Right ventricle myocardium inferior (tissue), 1 donor: ENCODE data around the gene ENOX2. TPM values are rescaled to one million over a fixed set of nuclear protein-coding genes. Genes with fewer than 3 reads are reported as not detected.

Experiments
- ATAC-seq: fragments of 200-7000 bp; cut with Tn5 transposase; one replicate; pipeline ENCODE4 v1.9.1; 2020; ENCODE audit warnings: mild to moderate bottlenecking, moderate library complexity
- DNase-seq: peaks from one replicate; pipeline ENCODE4 v3.0.0; 2021; ENCODE audit errors: missing footprints
- intact Hi-C: fragments of 100-400 bp; cut with DNase I; formaldehyde crosslinking; loops from one replicate; pipeline ENCODE4 v1.11.0; 2022
- total RNA-seq: library from RNA; stranded (reverse); fragmentation: NEBNext Ultra II Directional; extraction: Animal tissue kit (Norgen Biotek cat#: 25700); gene quantifications from one replicate; pipeline ENCODE4 v1.2.1, GENCODE V29; 2021
- donor health status: DM: no; HTN: yes; CAD: no; lungs with severe emphysema.

The ENOX2 gene
- total RNA-seq, 1 donor from 2014 or later, result 14.7 TPM

- ATAC-seq, result no peak
- no peak for DNase-seq
- intact Hi-C loops, result loop anchor here (10.0 kb wide), 1 partner anchor 119 kb away; no protein-coding TSS in a partner anchor
These were observed 9.5 kb downstream of the ENOX2 start for GRCh38 chrX:130893356-130894085.

GRCh38 chrX:130887376-130887775 lies 15.6 kb downstream of the ENOX2 start:
- DNase-seq (no peak), ATAC-seq (no peak)
- intact Hi-C loops, result no loop called here

GRCh38 chrX:130885996-130886395 lies 17.0 kb downstream of the ENOX2 start:
- DNase-seq (no peak), ATAC-seq (no peak)
- intact Hi-C loops, result no loop called here

- DNase-seq (no peak), ATAC-seq (no peak)
- intact Hi-C loops, result no loop called here
These were observed 17.5 kb downstream of the ENOX2 start for GRCh38 chrX:130885508-130885907.

- no peak for DNase-seq
- no peak for ATAC-seq
These were observed 18.4 kb downstream of the ENOX2 start for GRCh38 chrX:130884627-130885026.

GRCh38 chrX:130879869-130880268 lies 23.1 kb downstream of the ENOX2 start:
- no peak for ATAC-seq
- DNase-seq, result no peak
- intact Hi-C loops, result no loop called here

More at GRCh38 chrX:130884627-130885026, 18.4 kb downstream of the ENOX2 start:
- intact Hi-C loops, result no loop called here

GRCh38 chrX:130878350-130879341 lies 24.4 kb downstream of the ENOX2 start:
- intact Hi-C loops, result no loop called here
- peak; percentile 44 for ATAC-seq
- DNase-seq, result no peak

GRCh38 chrX:130877892-130878341 lies 25.1 kb downstream of the ENOX2 start:
- no peak for DNase-seq
- intact Hi-C loops, result no loop called here
- ATAC-seq, result peak; percentile 68

GRCh38 chrX:130876226-130876625 lies 26.8 kb downstream of the ENOX2 start:
- DNase-seq (no peak), ATAC-seq (no peak)
- intact Hi-C loops, result no loop called here

GRCh38 chrX:130874751-130875150 lies 28.3 kb downstream of the ENOX2 start:
- intact Hi-C loops, result no loop called here
- DNase-seq, result no peak
- no peak for ATAC-seq

- intact Hi-C loops, result no loop called here
- ATAC-seq (no peak), DNase-seq (no peak)
These were observed 33.8 kb downstream of the ENOX2 start for GRCh38 chrX:130869239-130869638.

GRCh38 chrX:130861462-130861861 lies 41.5 kb downstream of the ENOX2 start:
- intact Hi-C loops, result no loop called here
- ATAC-seq (no peak), DNase-seq (no peak)

GRCh38 chrX:130857207-130857606 lies 45.8 kb downstream of the ENOX2 start:
- intact Hi-C loops, result no loop called here
- ATAC-seq (no peak), DNase-seq (no peak)

GRCh38 chrX:130851569-130851968 lies 51.4 kb downstream of the ENOX2 start:
- ATAC-seq, result no peak
- no peak for DNase-seq
- intact Hi-C loops, result no loop called here

- intact Hi-C loops, result no loop called here
- ATAC-seq, result no peak
- DNase-seq, result no peak
These were observed 54.2 kb downstream of the ENOX2 start for GRCh38 chrX:130848763-130849162.

- no peak for DNase-seq
- ATAC-seq, result no peak
- intact Hi-C loops, result no loop called here
These were observed 56.3 kb downstream of the ENOX2 start for GRCh38 chrX:130846746-130847145.

GRCh38 chrX:130841776-130842175 lies 61.2 kb downstream of the ENOX2 start:
- ATAC-seq, result no peak
- no peak for DNase-seq
- intact Hi-C loops, result no loop called here

GRCh38 chrX:130840345-130840744 lies 62.7 kb downstream of the ENOX2 start:
- ATAC-seq, result no peak
- intact Hi-C loops, result no loop called here
- no peak for DNase-seq

- intact Hi-C loops, result no loop called here
- DNase-seq, result no peak
- ATAC-seq, result no peak
These were observed 66.6 kb downstream of the ENOX2 start for GRCh38 chrX:130836447-130836846.

- ATAC-seq, result no peak
- intact Hi-C loops, result no loop called here
These were observed 68.2 kb downstream of the ENOX2 start for GRCh38 chrX:130834830-130835229.

More at GRCh38 chrX:130834830-130835229, 68.2 kb downstream of the ENOX2 start:
- DNase-seq, result no peak
